ENCODE data around the gene SLC12A7.

Gene SLC12A7

GRCh38 chr5:1152156-1152555, 40.3 kb upstream of the SLC12A7 start:
- Histone ChIP-seq H3K4me1 (peaks cover 0 to 15% (median 10%) of the 10 kb centered on the region in 4 donors), H3K4me3 (no peak overlapping the region), H3K36me3 (no peaks in the 10 kb centered on the region), H3K27ac (no peak overlapping the region), H3K9me3 (no peaks in the 10 kb centered on the region), H3K27me3 (peaks cover 0 to 65% of the 10 kb centered on the region in 2 donors)
- TF ChIP-seq, protein P1, sequence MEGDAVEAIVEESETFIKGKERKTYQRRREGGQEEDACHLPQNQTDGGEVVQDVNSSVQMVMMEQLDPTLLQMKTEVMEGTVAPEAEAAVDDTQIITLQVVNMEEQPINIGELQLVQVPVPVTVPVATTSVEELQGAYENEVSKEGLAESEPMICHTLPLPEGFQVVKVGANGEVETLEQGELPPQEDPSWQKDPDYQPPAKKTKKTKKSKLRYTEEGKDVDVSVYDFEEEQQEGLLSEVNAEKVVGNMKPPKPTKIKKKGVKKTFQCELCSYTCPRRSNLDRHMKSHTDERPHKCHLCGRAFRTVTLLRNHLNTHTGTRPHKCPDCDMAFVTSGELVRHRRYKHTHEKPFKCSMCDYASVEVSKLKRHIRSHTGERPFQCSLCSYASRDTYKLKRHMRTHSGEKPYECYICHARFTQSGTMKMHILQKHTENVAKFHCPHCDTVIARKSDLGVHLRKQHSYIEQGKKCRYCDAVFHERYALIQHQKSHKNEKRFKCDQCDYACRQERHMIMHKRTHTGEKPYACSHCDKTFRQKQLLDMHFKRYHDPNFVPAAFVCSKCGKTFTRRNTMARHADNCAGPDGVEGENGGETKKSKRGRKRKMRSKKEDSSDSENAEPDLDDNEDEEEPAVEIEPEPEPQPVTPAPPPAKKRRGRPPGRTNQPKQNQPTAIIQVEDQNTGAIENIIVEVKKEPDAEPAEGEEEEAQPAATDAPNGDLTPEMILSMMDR (IDR thresholded peaks at IDR 0.05): no peak
- DNase-seq: no peak
- intact Hi-C loops (cut with DNase I; ENCODE audit: low total_unique reads): no loop called here

- Histone ChIP-seq H3K4me1 (peaks cover 0 to 15% (median 10%) of the 10 kb centered on the region in 4 donors), H3K9me3 (no peaks in the 10 kb centered on the region), H3K36me3 (no peaks in the 10 kb centered on the region), H3K4me3 (no peak overlapping the region), H3K27ac (no peak overlapping the region), H3K27me3 (peaks cover 0 to 56% of the 10 kb centered on the region in 2 donors)
- intact Hi-C loops (cut with DNase I; ENCODE audit: low total_unique reads): no loop called here
- no peak for DNase-seq
- TF ChIP-seq, protein P1 (IDR thresholded peaks at IDR 0.05): no peak
These were observed 39.5 kb upstream of the SLC12A7 start for GRCh38 chr5:1151316-1151715.

DNA sequence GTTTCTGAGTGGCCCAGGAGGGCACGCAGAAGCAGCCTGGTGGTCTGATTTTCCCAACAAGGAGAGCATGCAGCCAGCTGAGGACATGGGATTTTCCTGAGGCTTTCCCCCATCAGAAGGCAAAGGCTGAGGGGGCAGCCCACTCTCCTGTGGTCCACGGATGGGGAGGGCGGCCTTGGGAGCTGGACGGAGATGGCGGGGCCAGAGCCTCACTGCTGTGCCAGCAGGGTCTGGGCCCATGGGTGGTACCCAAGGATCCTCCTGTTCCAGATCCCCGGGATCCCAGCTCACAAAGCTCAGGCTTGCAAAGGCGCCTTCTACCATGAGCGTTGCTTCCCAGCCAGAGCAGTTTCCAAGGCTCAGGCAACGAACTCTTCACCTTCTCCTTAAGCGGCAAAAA, 39.0 kb upstream of the SLC12A7 start:
- no peaks in the 10 kb centered on the region for H3K36me3 ChIP-seq
- DNase-seq: no peak
- peaks cover 0 to 52% of the 10 kb centered on the region in 2 donors for H3K27me3 ChIP-seq
- no peak overlapping the region for H3K27ac ChIP-seq
- TF ChIP-seq, protein P1 (IDR thresholded peaks at IDR 0.05): no peak
- intact Hi-C loops (cut with DNase I; ENCODE audit: low total_unique reads): no loop called here
- H3K4me1 ChIP-seq: peaks cover 0 to 11% (median 7%) of the 10 kb centered on the region in 4 donors
- no peaks in the 10 kb centered on the region for H3K9me3 ChIP-seq
- no peak overlapping the region for H3K4me3 ChIP-seq

GRCh38 chr5:1144638-1145396, 33.0 kb upstream of the SLC12A7 start:
- intact Hi-C loops (cut with DNase I; ENCODE audit: low total_unique reads): no loop called here
- no peak overlapping the region for H3K27ac ChIP-seq
- no peak overlapping the region for H3K4me3 ChIP-seq
- DNase-seq: no peak
- H3K4me1 ChIP-seq: peaks cover 0 to 11% (median 0%) of the 10 kb centered on the region in 4 donors
- H3K36me3 ChIP-seq: no peaks in the 10 kb centered on the region
- TF ChIP-seq, protein P1 (IDR thresholded peaks at IDR 0.05): no peak
- peaks cover 0 to 46% of the 10 kb centered on the region in 2 donors for H3K27me3 ChIP-seq
- no peaks in the 10 kb centered on the region for H3K9me3 ChIP-seq

DNA sequence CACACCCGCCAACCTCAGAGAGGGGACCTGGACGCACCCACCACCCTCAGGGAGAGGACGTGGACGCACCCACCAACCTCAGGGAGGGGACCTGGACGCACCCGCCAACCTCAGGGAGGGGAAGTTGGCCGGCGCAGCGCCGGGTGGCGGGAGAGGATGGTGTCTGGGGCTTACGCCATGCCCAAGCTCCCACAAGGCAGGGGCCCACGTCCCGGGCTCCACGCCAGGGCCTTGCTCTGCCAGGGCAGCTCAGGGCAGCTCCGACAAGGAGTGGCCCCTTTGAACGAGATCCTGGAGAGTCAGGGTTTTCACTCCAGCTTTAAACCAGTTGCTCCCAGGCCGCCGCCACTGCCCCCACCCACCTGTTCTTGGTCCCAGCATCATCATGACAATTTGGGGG, 32.2 kb upstream of the SLC12A7 start:
- intact Hi-C loops (cut with DNase I; ENCODE audit: low total_unique reads): no loop called here
- H3K9me3 ChIP-seq: no peaks in the 10 kb centered on the region
- no peaks in the 10 kb centered on the region for H3K36me3 ChIP-seq
- TF ChIP-seq, protein P1 (IDR thresholded peaks at IDR 0.05): no peak
- peaks cover 0 to 53% of the 10 kb centered on the region in 2 donors for H3K27me3 ChIP-seq
- H3K27ac ChIP-seq: no peak overlapping the region
- peaks cover 0 to 11% (median 0%) of the 10 kb centered on the region in 4 donors for H3K4me1 ChIP-seq
- DNase-seq: no peak
- no peak overlapping the region for H3K4me3 ChIP-seq
